Fibroblast of pulmonary artery (primary cell): ENCODE results near the gene CLEC3B.

ENCODE experiments used
- DNase-seq: peaks from one replicate; pipeline ENCODE4 v3.0.0-alpha.2; 2010; ENCODE audit warnings: low read depth
- H3K4me3 ChIP-seq: replicated peaks from 2 replicates; pipeline ENCODE4 v1.5.1; 2011; ENCODE audit warnings: low read depth, mild to moderate bottlenecking, control low read depth, low read length, moderate library complexity
- CTCF ChIP-seq: IDR thresholded peaks from 2 replicates; pipeline ENCODE4 v1.5.1; 2011; ENCODE audit warnings: mild to moderate bottlenecking, control low read depth, low read length, inconsistent platforms; ENCODE audit errors: missing control alignments

CLEC3B gene

DNA sequence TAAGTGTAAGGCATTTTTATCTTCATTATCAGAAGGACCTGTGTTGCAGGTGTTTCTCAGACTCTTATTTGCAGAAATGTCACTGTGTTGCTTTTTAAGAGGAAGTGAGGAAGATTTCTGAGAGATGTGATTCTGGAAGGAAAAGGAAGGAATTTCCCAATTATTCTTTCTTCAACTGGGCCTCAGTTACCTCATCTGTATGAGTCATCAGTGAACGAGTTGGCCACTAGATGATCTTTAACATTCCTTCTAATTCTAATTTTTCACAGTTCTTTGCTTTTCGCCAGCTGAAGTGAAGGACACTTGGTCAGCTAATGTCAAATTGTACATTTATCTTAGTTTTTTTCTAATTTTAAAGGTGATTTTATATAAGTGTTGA lies 28.9 kb downstream of the CLEC3B start:
- H3K4me3 ChIP-seq, result no peak overlapping the region
- DNase-seq, result peak; percentile 79

DNA sequence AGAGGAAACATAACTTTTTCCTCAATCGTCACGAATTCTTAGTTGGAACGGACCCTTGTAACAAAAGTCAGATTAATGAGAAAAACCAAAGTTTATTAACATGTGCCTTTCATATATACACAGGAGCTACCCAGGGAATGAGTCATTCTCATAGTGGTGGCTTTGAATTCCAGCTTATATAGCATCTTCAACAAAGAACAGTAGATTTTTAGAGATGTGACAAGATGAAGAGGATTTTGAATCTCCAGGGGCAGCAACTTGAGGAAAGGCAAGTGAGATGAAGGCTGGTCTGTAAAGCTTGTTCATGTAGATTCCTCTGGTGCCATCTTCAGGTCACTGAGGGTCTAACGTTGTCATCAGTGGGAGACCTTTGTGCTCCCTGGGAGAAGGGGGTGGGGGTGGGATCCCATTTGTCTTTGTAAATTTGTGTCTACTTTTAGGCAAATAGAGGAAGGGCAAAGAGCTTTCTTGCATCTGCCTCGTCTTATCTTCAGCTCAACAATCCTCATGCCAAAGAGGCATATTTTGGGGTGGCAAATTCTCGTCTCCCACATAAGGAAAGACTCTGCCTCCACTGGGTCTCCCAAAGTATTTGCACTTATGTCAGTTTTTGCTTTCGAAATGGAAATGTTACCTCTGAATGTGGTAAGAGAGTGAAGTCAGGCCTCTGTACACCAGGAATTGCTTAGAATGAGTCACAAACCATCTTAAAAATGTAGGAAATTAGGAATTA lies 29.5 kb downstream of the CLEC3B start:
- peak; percentile 63 for DNase-seq
- H3K4me3 ChIP-seq, result no peak overlapping the region
- TF ChIP-seq CTCF, result peak; percentile 2

More for the DNA sequence above, 28.9 kb downstream of the CLEC3B start:
- TF ChIP-seq CTCF, result no peak

- DNase-seq, result no peak
- H3K4me3 ChIP-seq, result no peak overlapping the region
- no peak for TF ChIP-seq CTCF
These were observed 30.7 kb downstream of the CLEC3B start for GRCh38 chr3:45056608-45057301.

- no peak for TF ChIP-seq CTCF
- no peak overlapping the region for H3K4me3 ChIP-seq
- DNase-seq, result no peak
These were observed 31.5 kb downstream of the CLEC3B start for GRCh38 chr3:45057557-45057956.

DNA sequence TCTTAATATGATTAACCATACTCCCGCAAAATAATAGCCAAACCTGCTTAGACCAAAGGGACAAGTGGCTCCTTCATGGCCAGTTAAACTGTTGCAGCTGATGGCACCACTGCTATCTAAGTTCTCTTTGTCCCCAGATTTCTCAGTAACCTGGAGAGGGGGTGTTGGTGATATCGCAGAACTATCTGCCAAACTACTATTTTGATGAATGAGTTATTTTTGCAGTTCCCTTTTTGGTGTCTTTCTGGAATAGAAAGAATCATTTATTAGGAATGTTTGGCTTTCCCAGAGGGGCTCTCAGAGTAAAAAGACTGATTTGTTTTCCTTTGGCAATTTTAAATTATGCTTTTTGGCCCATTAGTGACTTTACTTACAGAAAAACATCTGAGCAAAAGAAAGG lies 33.0 kb downstream of the CLEC3B start:
- DNase-seq, result no peak
- H3K4me3 ChIP-seq, result no peak overlapping the region
- no peak for TF ChIP-seq CTCF

DNA sequence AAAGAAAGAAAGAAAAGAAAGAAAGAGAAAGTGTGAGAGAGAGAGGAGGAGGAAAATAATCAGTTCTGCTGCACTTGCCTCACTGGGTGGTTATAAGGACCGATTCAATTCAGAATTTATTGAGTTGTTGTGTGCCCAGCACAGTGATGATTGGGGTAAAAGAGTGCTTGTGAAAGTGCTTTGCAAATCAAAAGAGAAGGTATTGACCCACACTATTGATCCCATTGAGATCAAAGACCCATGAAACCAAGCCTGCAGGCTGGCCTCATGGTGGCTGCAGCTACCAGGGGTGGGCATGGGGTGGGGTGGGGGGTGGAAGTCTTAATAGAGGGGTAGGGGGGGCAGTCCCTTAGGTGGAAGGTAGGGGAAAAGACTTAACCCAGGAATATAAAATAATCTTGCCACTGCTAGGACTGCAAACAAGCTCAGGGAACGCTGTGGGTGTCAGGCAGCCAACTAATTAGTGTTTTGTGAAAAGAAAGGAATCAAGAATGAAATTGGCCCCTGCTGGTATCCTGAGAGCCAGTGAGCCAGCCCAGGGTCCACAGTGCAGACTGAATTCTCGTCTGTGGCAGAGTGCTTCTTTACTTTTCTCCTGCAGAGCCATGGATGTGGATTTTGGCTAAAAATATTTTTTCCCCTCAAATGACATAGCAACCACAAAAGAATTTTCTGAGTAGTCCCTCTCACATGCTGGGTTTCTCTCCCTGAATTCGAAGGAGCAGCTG lies 34.2 kb downstream of the CLEC3B start:
- no peak for TF ChIP-seq CTCF
- DNase-seq, result no peak
- no peak overlapping the region for H3K4me3 ChIP-seq
